ENCODE results near the gene ARMH2. TPM values are rescaled to one million over a fixed set of nuclear protein-coding genes. Genes with fewer than 3 reads are reported as not detected.
"Not testable (repeated sequence)": the region's sequence is repeated elsewhere in the genome, so short reads cannot be mapped to it uniquely, and the experiment has no call there.

Gene ARMH2
- total and polyA plus RNA-seq, 3 donors from 2014 or later = 2.1 to 31.7 (median 3.4) TPM

DNA sequence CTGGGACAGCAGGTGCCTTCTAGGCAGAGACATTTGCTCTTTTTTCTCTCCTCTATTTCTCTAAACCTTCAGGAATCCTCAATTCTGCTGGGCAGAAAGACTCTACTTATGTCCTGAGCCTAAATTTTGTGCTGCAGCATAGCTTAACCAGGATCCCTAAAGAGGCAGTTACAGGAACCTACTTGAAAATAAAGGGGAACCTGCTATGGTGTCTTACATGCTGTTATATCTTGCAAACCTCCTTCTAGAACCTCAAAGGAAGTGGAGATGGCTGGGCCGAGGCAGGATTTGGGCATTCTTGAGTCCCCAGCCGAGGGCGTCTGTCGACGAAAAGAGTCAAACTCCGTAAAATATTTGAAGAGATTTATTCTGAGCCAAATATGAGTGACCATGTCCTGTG, 41.1 kb downstream of the ARMH2 start:
- H3K27ac ChIP-seq = no peak overlapping the region
- WGBS, 2 donors = 85 to 93% methylated on average over 6 of the region's 6 CpGs

DNA sequence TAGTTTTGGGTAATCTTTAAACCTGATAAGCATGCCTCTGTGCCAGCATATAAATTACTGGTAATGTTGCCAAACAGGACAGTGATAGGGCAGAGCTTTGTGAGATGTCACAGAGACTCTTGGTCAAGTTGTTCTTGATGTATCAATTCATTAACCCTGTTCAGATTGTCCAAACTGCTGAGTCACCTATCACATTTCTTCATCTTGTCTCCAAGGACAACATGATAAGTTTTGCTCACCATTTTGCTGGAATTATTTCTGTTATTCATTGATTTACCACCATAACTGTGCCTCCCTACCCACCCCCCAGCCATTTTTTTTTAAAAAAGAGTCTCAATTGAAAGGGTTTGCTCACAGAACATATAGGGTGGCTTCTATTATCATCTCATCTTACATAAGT, 43.4 kb downstream of the ARMH2 start:
- no peak for DNase-seq
- no peaks in the 10 kb centered on the region for H3K27me3 ChIP-seq
- no peaks in the 10 kb centered on the region for H3K9me3 ChIP-seq
- H3K4me3 ChIP-seq = no peak overlapping the region
- no peak for TF ChIP-seq POLR2A (IDR thresholded peaks at IDR 0.05)
- TF ChIP-seq, protein P1, sequence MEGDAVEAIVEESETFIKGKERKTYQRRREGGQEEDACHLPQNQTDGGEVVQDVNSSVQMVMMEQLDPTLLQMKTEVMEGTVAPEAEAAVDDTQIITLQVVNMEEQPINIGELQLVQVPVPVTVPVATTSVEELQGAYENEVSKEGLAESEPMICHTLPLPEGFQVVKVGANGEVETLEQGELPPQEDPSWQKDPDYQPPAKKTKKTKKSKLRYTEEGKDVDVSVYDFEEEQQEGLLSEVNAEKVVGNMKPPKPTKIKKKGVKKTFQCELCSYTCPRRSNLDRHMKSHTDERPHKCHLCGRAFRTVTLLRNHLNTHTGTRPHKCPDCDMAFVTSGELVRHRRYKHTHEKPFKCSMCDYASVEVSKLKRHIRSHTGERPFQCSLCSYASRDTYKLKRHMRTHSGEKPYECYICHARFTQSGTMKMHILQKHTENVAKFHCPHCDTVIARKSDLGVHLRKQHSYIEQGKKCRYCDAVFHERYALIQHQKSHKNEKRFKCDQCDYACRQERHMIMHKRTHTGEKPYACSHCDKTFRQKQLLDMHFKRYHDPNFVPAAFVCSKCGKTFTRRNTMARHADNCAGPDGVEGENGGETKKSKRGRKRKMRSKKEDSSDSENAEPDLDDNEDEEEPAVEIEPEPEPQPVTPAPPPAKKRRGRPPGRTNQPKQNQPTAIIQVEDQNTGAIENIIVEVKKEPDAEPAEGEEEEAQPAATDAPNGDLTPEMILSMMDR (IDR thresholded peaks at IDR 0.05) = no peak
- no peaks in the 10 kb centered on the region for H3K4me1 ChIP-seq
- H3K27ac ChIP-seq = no peak overlapping the region
- no peaks in the 10 kb centered on the region for H3K36me3 ChIP-seq (ENCODE audit: low read depth, missing control alignments)
- intact Hi-C loops (cut with DNase I; ENCODE audit: low total_unique reads) = no loop called here

More for the DNA sequence above, 41.1 kb downstream of the ARMH2 start:
- Histone ChIP-seq H3K9me3 (no peaks in the 10 kb centered on the region), H3K4me1 (no peaks in the 10 kb centered on the region), H3K27me3 (no peaks in the 10 kb centered on the region), H3K36me3 (ENCODE audit: low read depth, missing control alignments) (no peaks in the 10 kb centered on the region), H3K4me3 (no peak overlapping the region)
- no peak for DNase-seq
- TF ChIP-seq, protein P1 (IDR thresholded peaks at IDR 0.05) = no peak
- no peak for TF ChIP-seq POLR2A (IDR thresholded peaks at IDR 0.05)
- intact Hi-C loops (cut with DNase I; ENCODE audit: low total_unique reads) = no loop called here

DNA sequence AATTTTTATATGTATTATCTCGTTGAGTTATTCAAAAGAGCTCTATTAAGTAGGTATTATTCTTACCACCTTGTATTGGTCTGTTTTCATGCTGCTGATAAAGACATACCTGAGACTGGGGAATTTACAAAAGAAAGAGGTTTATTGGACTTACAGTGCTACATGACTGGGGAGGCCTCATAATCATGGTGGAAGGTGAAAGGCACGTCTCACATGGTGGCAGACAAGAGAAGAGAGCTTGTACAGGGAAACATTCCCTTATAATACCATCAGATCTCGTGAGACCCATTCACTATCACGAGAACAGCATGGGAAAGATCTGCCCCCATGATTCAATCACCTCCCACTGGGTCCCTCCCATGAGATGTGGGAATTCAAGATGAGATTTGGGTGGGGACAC, 44.3 kb downstream of the ARMH2 start:
- DNase-seq; intact Hi-C loops (cut with DNase I; ENCODE audit: low total_unique reads): not testable (repeated sequence)

DNA sequence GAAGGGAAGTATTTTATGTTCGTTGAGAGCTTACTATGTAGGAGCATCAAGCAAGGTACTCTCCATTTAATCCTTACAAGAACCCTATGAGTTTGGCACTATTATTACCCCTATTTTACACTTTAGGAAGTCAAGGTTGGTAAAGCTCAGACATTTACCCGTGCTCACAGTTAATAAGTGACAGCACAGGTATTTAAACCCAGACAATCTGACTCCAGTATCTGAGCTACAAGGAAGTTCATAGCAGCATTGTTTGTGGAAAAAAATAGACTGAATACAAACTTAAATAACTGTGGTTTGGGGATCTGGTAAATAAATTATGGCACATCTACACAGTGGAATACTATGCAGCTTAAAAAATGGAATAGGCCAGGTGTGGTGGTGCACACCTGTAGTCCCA, 45.2 kb downstream of the ARMH2 start:
- no peaks in the 10 kb centered on the region for H3K9me3 ChIP-seq
- H3K4me1 ChIP-seq = no peaks in the 10 kb centered on the region
- 74 to 100% methylated on average over 2 of the region's 2 CpGs for WGBS, 2 donors
- no peak for DNase-seq
- no peaks in the 10 kb centered on the region for H3K36me3 ChIP-seq (ENCODE audit: low read depth, missing control alignments)
- intact Hi-C loops (cut with DNase I; ENCODE audit: low total_unique reads) = no loop called here
- no peak overlapping the region for H3K27ac ChIP-seq
- H3K27me3 ChIP-seq = no peaks in the 10 kb centered on the region
- TF ChIP-seq POLR2A (IDR thresholded peaks at IDR 0.05) = no peak
- TF ChIP-seq, protein P1 (IDR thresholded peaks at IDR 0.05) = no peak
- H3K4me3 ChIP-seq = no peak overlapping the region

More for the DNA sequence above, 44.3 kb downstream of the ARMH2 start:
- H3K27ac ChIP-seq; H3K4me3 ChIP-seq; H3K36me3 ChIP-seq (ENCODE audit: low read depth, missing control alignments); H3K9me3 ChIP-seq; H3K27me3 ChIP-seq; H3K4me1 ChIP-seq: not testable (repeated sequence)
- WGBS, 2 donors = 92% methylated on average over 4 of the region's 4 CpGs

DNA sequence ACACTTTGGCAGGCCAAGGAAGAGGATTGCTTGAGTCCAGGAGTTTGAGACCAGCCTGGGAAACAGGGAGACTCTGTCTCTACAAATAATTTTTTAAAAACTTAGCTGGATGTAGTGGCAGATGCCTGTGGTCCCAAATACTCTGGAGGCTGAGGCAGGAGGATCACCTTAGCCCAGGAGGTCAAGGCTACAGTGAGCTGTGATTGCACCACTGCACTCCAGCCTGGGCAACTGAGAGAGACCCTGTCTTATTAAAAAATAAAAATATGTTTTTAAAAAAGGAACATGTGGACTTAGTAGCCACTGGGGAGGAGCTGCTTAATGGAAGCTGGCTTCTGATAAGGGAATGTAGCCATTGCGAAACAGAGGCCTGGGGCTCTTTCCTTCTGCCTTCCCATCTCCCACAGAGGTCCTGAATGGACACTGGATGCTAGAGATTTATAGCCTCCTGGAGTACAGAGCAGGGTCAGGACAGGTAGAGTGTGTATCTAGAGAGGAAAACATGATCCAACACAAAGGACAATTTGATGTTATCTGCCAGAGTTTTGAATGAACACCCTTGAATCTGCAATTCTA, 45.7 kb downstream of the ARMH2 start:
- 83 to 85% methylated on average over 1 of the region's 1 CpG for WGBS, 2 donors
- Histone ChIP-seq H3K4me3 (no peak overlapping the region), H3K36me3 (ENCODE audit: low read depth, missing control alignments) (no peaks in the 10 kb centered on the region), H3K27ac (no peak overlapping the region), H3K27me3 (no peaks in the 10 kb centered on the region), H3K9me3 (no peaks in the 10 kb centered on the region), H3K4me1 (no peaks in the 10 kb centered on the region)
- intact Hi-C loops (cut with DNase I; ENCODE audit: low total_unique reads) = no loop called here
- TF ChIP-seq POLR2A (IDR thresholded peaks at IDR 0.05) = no peak
- TF ChIP-seq, protein P1 (IDR thresholded peaks at IDR 0.05) = no peak
- no peak for DNase-seq
